ENCODE results near the gene OXLD1.
A peak's percentile ranks its signal among the peaks of the same experiment; 100 is the strongest.

Gene OXLD1

DNA sequence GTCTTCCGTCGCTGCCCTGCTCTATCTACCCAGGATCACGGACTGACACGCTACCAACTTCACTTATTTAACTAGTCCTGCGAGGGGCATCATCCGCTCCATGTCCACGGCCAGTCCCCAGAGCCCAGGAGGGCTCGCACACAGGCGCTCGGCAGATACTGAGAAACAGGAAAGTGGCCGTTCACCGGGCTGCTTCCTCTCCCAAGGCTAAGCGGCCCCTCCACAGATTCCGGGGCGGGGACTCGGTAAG is 388 bp downstream of the OXLD1 start:
- no peak for TF ChIP-seq CTCF (conservative IDR thresholded peaks at IDR 0.05; ENCODE audit: low read depth, low read length)
- H3K4me3 ChIP-seq (ENCODE audit: low read length), result peak overlapping the region; percentile 86
- DNase-seq (ENCODE audit: low read depth), result no peak

GRCh38 chr17:81665205-81666091 is 957 bp downstream of the OXLD1 start:
- no peak for DNase-seq (ENCODE audit: low read depth)
- H3K4me3 ChIP-seq (ENCODE audit: low read length), result peak overlapping the region; percentile 86
- TF ChIP-seq CTCF (conservative IDR thresholded peaks at IDR 0.05; ENCODE audit: low read depth, low read length), result no peak

DNA sequence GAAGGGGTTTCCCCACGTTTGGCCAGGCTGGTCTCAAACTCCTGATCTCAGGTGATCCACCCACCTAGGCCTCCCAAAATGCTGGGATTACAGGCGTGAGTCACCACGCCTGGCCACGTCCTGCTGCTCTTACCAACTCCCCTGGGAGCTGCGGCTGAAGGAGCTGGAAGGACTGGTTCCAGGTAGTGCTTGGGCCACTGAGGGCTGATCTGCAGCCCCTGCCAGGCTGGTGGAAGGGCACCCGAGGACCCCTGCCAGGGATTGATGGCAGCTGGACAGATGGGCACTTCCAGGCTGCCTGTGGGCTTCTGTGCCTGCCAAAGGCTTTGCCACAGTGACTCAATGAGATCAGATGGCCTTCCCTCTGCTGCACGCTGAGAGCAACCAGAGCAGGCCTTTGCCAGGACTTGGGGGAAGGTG is 2.3 kb downstream of the OXLD1 start:
- no peak for DNase-seq (ENCODE audit: low read depth)
- H3K4me3 ChIP-seq (ENCODE audit: low read length), result no peak overlapping the region
- TF ChIP-seq CTCF (conservative IDR thresholded peaks at IDR 0.05; ENCODE audit: low read depth, low read length), result no peak

DNA sequence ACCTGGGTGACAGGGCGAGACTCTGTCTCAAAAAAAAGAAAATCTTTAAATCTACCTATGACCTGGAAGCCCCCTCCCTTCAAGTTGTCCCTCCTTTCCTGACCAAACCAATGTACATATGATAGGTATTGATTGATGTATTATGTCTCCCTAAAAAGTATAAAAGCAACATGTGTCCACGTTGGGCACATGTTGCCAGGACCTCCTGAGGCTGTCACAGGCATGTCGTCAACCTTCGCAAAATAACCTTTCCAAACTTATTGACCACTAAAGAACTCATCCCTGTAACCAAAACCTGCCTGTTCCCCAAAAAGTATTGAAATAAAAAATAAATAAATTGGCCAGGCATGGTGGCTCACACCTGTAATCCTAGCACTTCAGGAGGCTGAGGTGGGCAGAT is 4.4 kb downstream of the OXLD1 start:
- DNase-seq (ENCODE audit: low read depth), result no peak
- H3K4me3 ChIP-seq (ENCODE audit: low read length), result no peak overlapping the region
- TF ChIP-seq CTCF (conservative IDR thresholded peaks at IDR 0.05; ENCODE audit: low read depth, low read length), result no peak

DNA sequence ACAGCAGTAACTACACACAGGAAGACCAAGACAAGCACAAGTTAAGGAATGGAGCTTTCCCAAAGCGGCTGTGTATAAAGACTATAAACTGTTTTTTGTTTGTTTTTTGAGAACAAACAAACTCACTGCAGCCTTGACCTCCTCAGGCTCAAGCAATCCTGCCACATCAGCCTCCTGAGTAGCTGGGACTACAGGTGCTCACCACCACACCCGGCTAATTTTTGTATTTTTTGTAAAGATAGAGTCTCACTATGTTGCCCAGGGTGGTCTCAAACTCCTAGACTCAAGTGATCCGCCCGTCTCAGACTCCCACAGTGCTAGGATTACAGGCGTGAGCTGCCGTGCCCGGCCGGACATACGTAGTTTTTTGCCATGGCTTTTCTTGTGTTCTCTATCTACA is 6.0 kb downstream of the OXLD1 start:
- no peak for DNase-seq (ENCODE audit: low read depth)
- no peak for TF ChIP-seq CTCF (conservative IDR thresholded peaks at IDR 0.05; ENCODE audit: low read depth, low read length)

GRCh38 chr17:81659038-81659437 is 7.4 kb downstream of the OXLD1 start:
- TF ChIP-seq CTCF (conservative IDR thresholded peaks at IDR 0.05; ENCODE audit: low read depth, low read length), result no peak
- H3K4me3 ChIP-seq (ENCODE audit: low read length), result no peak overlapping the region
- no peak for DNase-seq (ENCODE audit: low read depth)

More for the DNA sequence above, 6.0 kb downstream of the OXLD1 start:
- no peak overlapping the region for H3K4me3 ChIP-seq (ENCODE audit: low read length)

DNA sequence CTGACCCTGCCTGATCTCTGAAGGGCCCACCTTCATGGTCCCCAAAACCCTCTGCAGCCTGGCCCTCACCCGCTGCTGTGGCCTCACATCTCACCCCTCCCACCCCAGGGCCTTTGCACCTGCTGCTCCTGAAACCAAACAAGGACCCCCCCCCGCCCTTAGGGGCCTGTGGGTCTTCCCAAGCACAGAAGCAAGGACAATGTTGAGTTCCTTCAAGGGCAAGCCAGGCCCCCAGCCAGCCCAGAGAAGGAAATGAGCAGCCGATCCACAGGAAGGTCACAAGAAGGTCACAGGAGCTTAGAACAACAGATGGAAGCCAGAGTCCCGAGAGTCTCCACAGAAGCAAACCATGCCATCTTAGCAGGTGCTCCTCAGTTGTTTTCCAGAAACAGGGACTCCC is 9.6 kb downstream of the OXLD1 start:
- H3K4me3 ChIP-seq (ENCODE audit: low read length), result no peak overlapping the region
- no peak for TF ChIP-seq CTCF (conservative IDR thresholded peaks at IDR 0.05; ENCODE audit: low read depth, low read length)
- DNase-seq (ENCODE audit: low read depth), result no peak

All from retinal pigment epithelial cell (primary cell).